Measurements from ENCODE around the gene TOR1B.

The TOR1B gene

GRCh38 chr9:129839324-129840023 lies 36.5 kb downstream of the TOR1B start:
- no peaks in the 10 kb centered on the region for H3K9me3 Mint-ChIP-seq
- peaks cover 61% of the 10 kb centered on the region for H3K4me1 Mint-ChIP-seq
- ATAC-seq, result no peak
- DNase-seq, result no peak
- peak overlapping the region; percentile 74 to 82 for H3K4me3 Mint-ChIP-seq
- H3K27ac Mint-ChIP-seq, result peak overlapping the region; percentile 75 to 91
- no peaks in the 10 kb centered on the region for H3K27me3 Mint-ChIP-seq

GRCh38 chr9:129840034-129840433 lies 37.0 kb downstream of the TOR1B start:
- peak overlapping the region in 1 of 2 donors; percentile 86 for H3K27ac Mint-ChIP-seq
- H3K27me3 Mint-ChIP-seq, result no peaks in the 10 kb centered on the region
- no peak for DNase-seq
- ATAC-seq, result no peak
- H3K4me3 Mint-ChIP-seq, result peak overlapping the region; percentile 50 to 82
- H3K9me3 Mint-ChIP-seq, result no peaks in the 10 kb centered on the region
- H3K4me1 Mint-ChIP-seq, result peaks cover 66% of the 10 kb centered on the region

- Mint-ChIP-seq H3K9me3 (no peaks in the 10 kb centered on the region), H3K4me1 (peaks cover 73% of the 10 kb centered on the region), H3K27me3 (no peaks in the 10 kb centered on the region), H3K27ac (peak overlapping the region; percentile 12 to 44), H3K4me3 (peak overlapping the region in 1 of 2 donors; percentile 35)
- no peak for DNase-seq
- no peak for ATAC-seq
Observed at GRCh38 chr9:129841071-129841470, 38.1 kb downstream of the TOR1B start.

GRCh38 chr9:129845373-129845772 lies 42.4 kb downstream of the TOR1B start:
- peak overlapping the region; percentile 83 to 88 for H3K27ac Mint-ChIP-seq
- DNase-seq (no peak), ATAC-seq (no peak)
- H3K27me3 Mint-ChIP-seq, result no peaks in the 10 kb centered on the region
- H3K9me3 Mint-ChIP-seq, result no peaks in the 10 kb centered on the region
- peaks cover 31% of the 10 kb centered on the region for H3K4me1 Mint-ChIP-seq
- H3K4me3 Mint-ChIP-seq, result peak overlapping the region in 1 of 2 donors; percentile 21

- DNase-seq, result no peak
- Mint-ChIP-seq H3K9me3 (no peaks in the 10 kb centered on the region), H3K4me1 (peaks cover 26% of the 10 kb centered on the region), H3K4me3 (no peak overlapping the region), H3K27me3 (no peaks in the 10 kb centered on the region), H3K27ac (peak overlapping the region in 1 of 2 donors; percentile 63)
- ATAC-seq, result no peak
Observed at GRCh38 chr9:129848712-129849441, 45.9 kb downstream of the TOR1B start.

- no peaks in the 10 kb centered on the region for H3K9me3 Mint-ChIP-seq
Observed at GRCh38 chr9:129849901-129850300, 46.9 kb downstream of the TOR1B start.

GRCh38 chr9:129850821-129851550 lies 48.0 kb downstream of the TOR1B start:
- no peak overlapping the region for H3K27ac Mint-ChIP-seq

More at GRCh38 chr9:129849901-129850300, 46.9 kb downstream of the TOR1B start:
- Mint-ChIP-seq H3K27me3 (no peaks in the 10 kb centered on the region), H3K27ac (no peak overlapping the region), H3K4me3 (no peak overlapping the region), H3K4me1 (peaks cover 32% of the 10 kb centered on the region)
- ATAC-seq (no peak), DNase-seq (no peak)

GRCh38 chr9:129851821-129852220 lies 48.8 kb downstream of the TOR1B start:
- DNase-seq, result no peak
- no peak for ATAC-seq
- Mint-ChIP-seq H3K4me3 (no peak overlapping the region), H3K27ac (no peak overlapping the region), H3K9me3 (no peaks in the 10 kb centered on the region), H3K27me3 (no peaks in the 10 kb centered on the region), H3K4me1 (peaks cover 43% of the 10 kb centered on the region)

More at GRCh38 chr9:129850821-129851550, 48.0 kb downstream of the TOR1B start:
- no peaks in the 10 kb centered on the region for H3K9me3 Mint-ChIP-seq
- H3K27me3 Mint-ChIP-seq, result no peaks in the 10 kb centered on the region
- H3K4me1 Mint-ChIP-seq, result peaks cover 34% of the 10 kb centered on the region
- ATAC-seq (no peak), DNase-seq (no peak)
- no peak overlapping the region for H3K4me3 Mint-ChIP-seq

- Mint-ChIP-seq H3K27me3 (no peaks in the 10 kb centered on the region), H3K4me3 (no peak overlapping the region), H3K9me3 (no peaks in the 10 kb centered on the region), H3K27ac (no peak overlapping the region), H3K4me1 (peaks cover 50% of the 10 kb centered on the region)
- ATAC-seq (no peak), DNase-seq (no peak)
Observed at GRCh38 chr9:129852579-129852978, 49.6 kb downstream of the TOR1B start.

- Mint-ChIP-seq H3K4me3 (peak overlapping the region; percentile 1 to 24), H3K9me3 (no peaks in the 10 kb centered on the region), H3K4me1 (peaks cover 54% of the 10 kb centered on the region), H3K27me3 (no peaks in the 10 kb centered on the region), H3K27ac (peak overlapping the region in 1 of 2 donors; percentile 90)
- DNase-seq (no peak), ATAC-seq (no peak)
Observed at GRCh38 chr9:129853614-129854013, 50.6 kb downstream of the TOR1B start.

GRCh38 chr9:129854588-129855110 lies 51.7 kb downstream of the TOR1B start:
- peak overlapping the region; percentile 52 to 57 for H3K4me3 Mint-ChIP-seq
- H3K4me1 Mint-ChIP-seq, result peaks cover 60% of the 10 kb centered on the region
- DNase-seq (no peak), ATAC-seq (peak; percentile 61)
- no peaks in the 10 kb centered on the region for H3K27me3 Mint-ChIP-seq
- H3K9me3 Mint-ChIP-seq, result no peaks in the 10 kb centered on the region
- peak overlapping the region; percentile 67 to 87 for H3K27ac Mint-ChIP-seq

- no peak overlapping the region for H3K4me3 Mint-ChIP-seq
- no peaks in the 10 kb centered on the region for H3K9me3 Mint-ChIP-seq
- no peak for DNase-seq
- peak overlapping the region; percentile 19 to 52 for H3K27ac Mint-ChIP-seq
- no peak for ATAC-seq
- no peaks in the 10 kb centered on the region for H3K27me3 Mint-ChIP-seq
- H3K4me1 Mint-ChIP-seq, result peaks cover 84% of the 10 kb centered on the region
Observed at GRCh38 chr9:129857207-129857606, 54.2 kb downstream of the TOR1B start.

GRCh38 chr9:129858167-129858962 lies 55.4 kb downstream of the TOR1B start:
- peak overlapping the region in 1 of 2 donors; percentile 34 for H3K27ac Mint-ChIP-seq
- H3K4me1 Mint-ChIP-seq, result peaks cover 87% of the 10 kb centered on the region
- H3K27me3 Mint-ChIP-seq, result no peaks in the 10 kb centered on the region
- no peak overlapping the region for H3K4me3 Mint-ChIP-seq
- no peak for ATAC-seq
- no peaks in the 10 kb centered on the region for H3K9me3 Mint-ChIP-seq
- DNase-seq, result no peak
